ENCODE results near the gene CENPT.

DNA sequence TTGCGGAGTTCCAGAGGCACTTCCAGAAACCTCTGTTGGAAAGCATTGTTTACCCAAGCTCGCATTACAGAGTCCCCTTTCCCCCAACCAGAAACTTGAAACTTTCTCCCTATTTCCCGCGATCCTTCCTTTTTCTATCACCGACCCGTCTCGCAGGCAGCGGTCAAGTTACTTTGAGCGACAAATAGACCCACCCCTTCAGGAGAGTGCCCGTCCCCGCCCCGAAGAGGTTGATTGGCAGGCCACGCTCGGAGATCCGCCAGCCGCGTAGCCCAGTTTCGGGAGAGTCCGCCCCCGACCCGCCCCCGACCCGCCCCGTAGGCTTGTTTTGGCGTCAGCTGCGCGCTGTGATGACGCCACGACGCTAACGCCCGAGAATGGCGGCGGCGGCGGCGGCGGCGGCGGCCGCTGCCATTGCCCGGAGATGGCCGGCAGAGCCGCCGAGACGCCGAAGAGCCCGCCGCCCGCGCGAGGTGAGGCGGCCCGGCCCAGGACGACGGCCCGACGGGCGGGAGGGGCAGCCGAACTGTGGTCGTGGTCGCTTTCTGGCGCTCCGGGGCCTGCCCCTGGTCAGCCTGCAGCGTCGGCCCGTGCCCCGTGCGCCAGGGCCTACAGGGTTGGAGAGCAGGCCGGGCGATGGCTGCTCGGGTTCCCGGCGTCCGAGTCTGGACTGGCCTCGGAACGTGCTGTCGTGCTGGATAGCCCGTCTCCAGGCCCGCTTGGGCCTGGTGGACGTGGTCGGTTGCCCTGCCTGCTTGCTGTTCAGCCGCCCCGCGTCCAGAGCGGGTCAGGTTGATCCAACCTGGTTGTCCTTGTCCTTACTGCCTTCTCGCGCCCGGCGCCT is 45.6 kb upstream of the CENPT start, which contains the start of gene PSKH1:
- TF ChIP-seq, protein P1, sequence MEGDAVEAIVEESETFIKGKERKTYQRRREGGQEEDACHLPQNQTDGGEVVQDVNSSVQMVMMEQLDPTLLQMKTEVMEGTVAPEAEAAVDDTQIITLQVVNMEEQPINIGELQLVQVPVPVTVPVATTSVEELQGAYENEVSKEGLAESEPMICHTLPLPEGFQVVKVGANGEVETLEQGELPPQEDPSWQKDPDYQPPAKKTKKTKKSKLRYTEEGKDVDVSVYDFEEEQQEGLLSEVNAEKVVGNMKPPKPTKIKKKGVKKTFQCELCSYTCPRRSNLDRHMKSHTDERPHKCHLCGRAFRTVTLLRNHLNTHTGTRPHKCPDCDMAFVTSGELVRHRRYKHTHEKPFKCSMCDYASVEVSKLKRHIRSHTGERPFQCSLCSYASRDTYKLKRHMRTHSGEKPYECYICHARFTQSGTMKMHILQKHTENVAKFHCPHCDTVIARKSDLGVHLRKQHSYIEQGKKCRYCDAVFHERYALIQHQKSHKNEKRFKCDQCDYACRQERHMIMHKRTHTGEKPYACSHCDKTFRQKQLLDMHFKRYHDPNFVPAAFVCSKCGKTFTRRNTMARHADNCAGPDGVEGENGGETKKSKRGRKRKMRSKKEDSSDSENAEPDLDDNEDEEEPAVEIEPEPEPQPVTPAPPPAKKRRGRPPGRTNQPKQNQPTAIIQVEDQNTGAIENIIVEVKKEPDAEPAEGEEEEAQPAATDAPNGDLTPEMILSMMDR (IDR thresholded peaks at IDR 0.05), result no peak
- TF ChIP-seq EP300 (IDR thresholded peaks at IDR 0.05) (no peak), POLR2A (IDR thresholded peaks at IDR 0.05) (peak; percentile 42 to 91), POLR2AphosphoS5 (IDR thresholded peaks at IDR 0.05) (no peak)
